ENCODE measurements around the gene KIF9. TPM values are rescaled to one million over a fixed set of nuclear protein-coding genes. Genes with fewer than 3 reads are reported as not detected.
"Not testable (repeated sequence)": the region's sequence is repeated elsewhere in the genome, so short reads cannot be mapped to it uniquely, and the experiment has no call there.

The KIF9 gene
- total RNA-seq, 1 experiment from 2014 or later = 13.1 TPM

GRCh38 chr3:47309231-47309630 lies 26.6 kb upstream of the KIF9 start:
- H3K9ac ChIP-seq (ENCODE audit: low read length); H3K9me2 ChIP-seq (ENCODE audit: insufficient read depth); H3K9me3 ChIP-seq (ENCODE audit: control insufficient read depth in 1 of 2, insufficient read depth in 1 of 2, low read depth in 1 of 2, low read length in 2 of 2); H3K36me3 ChIP-seq (ENCODE audit: control insufficient read depth in 1 of 2, insufficient read depth in 2 of 2, low read length in 2 of 2); H3K4me3 ChIP-seq (replicated peaks in 1 of 2; ENCODE audit: low read depth in 1 of 2, low read length in 2 of 2); DNase-seq (ENCODE audit: low read depth, low spot score); H3K4me1 ChIP-seq (ENCODE audit: control insufficient read depth in 1 of 2, insufficient read depth in 2 of 2, low read length in 2 of 2); H3K27me3 ChIP-seq (ENCODE audit: insufficient read depth, low read length); CTCF ChIA-PET; H2AFZ ChIP-seq (ENCODE audit: low read depth, low read length, poor library complexity, severe bottlenecking); H3K27ac ChIP-seq (ENCODE audit: low read depth, low read length); RAD21 ChIA-PET (ENCODE audit: low non-redundant PET in 1 of 2, low total read pairs in 2 of 2, uncharacterized antibody in 2 of 2, unreplicated experiment in 2 of 2); H3K4me2 ChIP-seq (ENCODE audit: low read length); ATAC-seq; intact Hi-C loops (cut with micrococcal nuclease); H4K20me1 ChIP-seq (ENCODE audit: insufficient read depth); POLR2A ChIA-PET; BruUV-seq (replicated peaks): not testable (repeated sequence)
- H3K79me2 ChIP-seq (ENCODE audit: insufficient read depth, low read length) = peaks cover 45% of the 10 kb centered on the region

DNA sequence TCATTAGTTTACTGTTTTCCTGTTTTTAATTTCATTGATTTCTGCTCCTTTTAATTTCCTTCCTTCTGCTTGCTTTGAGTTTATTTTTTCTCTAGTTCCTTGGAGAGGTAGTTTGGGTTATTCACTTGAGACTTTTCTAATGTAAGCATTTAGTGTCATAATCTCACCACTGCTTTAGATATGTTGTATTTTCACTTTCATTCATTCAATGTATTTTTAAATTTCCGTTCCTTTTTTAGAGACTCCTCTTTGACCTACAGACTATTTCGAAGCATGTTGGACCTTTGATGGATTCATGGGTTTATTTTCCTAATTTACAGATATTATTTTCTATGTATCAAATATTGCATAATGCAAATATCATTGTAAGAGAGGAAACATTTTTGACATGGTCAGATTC lies 23.4 kb upstream of the KIF9 start:
- Histone ChIP-seq H3K27ac (ENCODE audit: low read depth, low read length) (no peak overlapping the region), H3K36me3 (ENCODE audit: control insufficient read depth in 1 of 2, insufficient read depth in 2 of 2, low read length in 2 of 2) (peaks cover 3 to 5% of the 10 kb centered on the region in 2 experiments; a peak in 1 of 4 replicates), H3K4me2 (ENCODE audit: low read length) (no peak overlapping the region), H3K27me3 (ENCODE audit: insufficient read depth, low read length) (no peaks in the 10 kb centered on the region), H3K9me3 (ENCODE audit: control insufficient read depth in 1 of 2, insufficient read depth in 1 of 2, low read depth in 1 of 2, low read length in 2 of 2) (no peaks in the 10 kb centered on the region), H3K79me2 (ENCODE audit: insufficient read depth, low read length) (peaks cover 59% of the 10 kb centered on the region), H2AFZ (ENCODE audit: low read depth, low read length, poor library complexity, severe bottlenecking) (no peak overlapping the region), H3K9me2 (ENCODE audit: insufficient read depth) (no peaks in the 10 kb centered on the region), H3K4me1 (ENCODE audit: control insufficient read depth in 1 of 2, insufficient read depth in 2 of 2, low read length in 2 of 2) (no peaks in the 10 kb centered on the region), H3K4me3 (replicated peaks in 1 of 2; ENCODE audit: low read depth in 1 of 2, low read length in 2 of 2) (no peak overlapping the region), H3K9ac (ENCODE audit: low read length) (no peak overlapping the region), H4K20me1 (ENCODE audit: insufficient read depth) (no peaks in the 10 kb centered on the region)
- ChIA-PET RAD21 (ENCODE audit: low non-redundant PET in 1 of 2, low total read pairs in 2 of 2, uncharacterized antibody in 2 of 2, unreplicated experiment in 2 of 2) (no interaction called here), POLR2A (no interaction called here), CTCF (interaction anchor here (1.1 kb wide), 1 partner anchor 18 kb away, joined by 5 read pairs; no protein-coding TSS in a partner anchor)
- ATAC-seq (no peak), DNase-seq (ENCODE audit: low read depth, low spot score) (no peak)
- intact Hi-C loops (cut with micrococcal nuclease) = no loop called here
- TF ChIP-seq RAD21 (IDR thresholded peaks at IDR 0.05; ENCODE audit: low read depth) (no peak), POLR2A (IDR thresholded peaks at IDR 0.05; ENCODE audit: borderline replicate concordance, extremely low read depth, insufficient read depth, insufficient read length) (no peak), SIN3A (IDR thresholded peaks at IDR 0.05; ENCODE audit: low read depth) (no peak), CEBPB (IDR thresholded peaks at IDR 0.05; ENCODE audit: low read depth) (no peak), ZFX (IDR thresholded peaks at IDR 0.05) (no peak), POLR2AphosphoS5 (IDR thresholded peaks at IDR 0.05; ENCODE audit: low read depth, low read length) (no peak), FOSL1 (IDR thresholded peaks at IDR 0.05; ENCODE audit: low read depth) (no peak)
- no TSS peak for BruUV-seq (replicated peaks)
